ENCODE results near the gene ABTB1.

The ABTB1 gene

DNA sequence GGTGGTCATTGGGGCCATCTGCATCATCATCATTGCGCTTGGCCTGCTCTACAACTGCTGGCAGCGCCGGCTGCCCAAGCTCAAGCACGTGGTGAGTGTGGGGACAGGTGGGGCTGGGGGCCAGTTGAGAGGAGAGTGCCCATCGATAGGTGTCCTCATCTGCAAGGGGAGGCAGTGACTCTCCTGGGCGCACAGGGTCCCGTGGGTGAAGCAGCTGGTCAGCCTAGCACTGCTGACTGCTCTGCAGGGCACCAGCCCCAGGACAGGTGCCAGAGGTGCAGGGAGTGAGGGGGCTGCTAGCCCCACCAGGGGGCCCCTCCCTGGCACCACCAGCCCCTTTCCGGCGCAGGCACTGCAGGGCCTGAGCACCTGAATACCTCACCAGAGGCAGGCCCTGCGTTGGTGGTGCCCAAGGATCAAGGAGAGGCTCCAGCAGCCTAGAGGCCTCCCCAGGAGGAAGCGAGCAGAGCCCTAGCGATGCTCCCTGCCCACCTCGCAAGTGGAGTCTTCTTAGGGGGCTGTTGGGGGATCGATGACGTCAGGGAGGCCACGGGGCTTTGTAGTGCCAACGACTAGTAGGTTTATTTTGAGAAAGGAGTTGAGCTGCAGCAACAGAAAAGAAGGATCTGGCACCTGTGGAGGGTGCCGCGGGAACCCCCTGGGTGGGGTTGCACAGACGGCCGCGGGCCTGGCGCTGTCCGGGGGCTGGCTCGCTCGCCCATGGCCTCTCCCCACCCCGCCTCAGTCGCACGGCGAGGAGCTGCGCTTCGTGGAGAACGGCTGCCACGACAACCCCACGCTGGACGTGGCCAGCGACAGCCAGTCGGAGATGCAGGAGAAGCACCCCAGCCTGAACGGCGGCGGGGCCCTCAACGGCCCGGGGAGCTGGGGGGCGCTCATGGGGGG is 976 bp upstream of the ABTB1 start:
- H3K9ac ChIP-seq (ENCODE audit: low read depth, low read length, poor library complexity, severe bottlenecking): peak overlapping the region; percentile 99
- TF ChIP-seq EZH2phosphoT487 (IDR thresholded peaks at IDR 0.05; ENCODE audit: borderline replicate concordance): no peak
- TF ChIP-seq, protein P1, sequence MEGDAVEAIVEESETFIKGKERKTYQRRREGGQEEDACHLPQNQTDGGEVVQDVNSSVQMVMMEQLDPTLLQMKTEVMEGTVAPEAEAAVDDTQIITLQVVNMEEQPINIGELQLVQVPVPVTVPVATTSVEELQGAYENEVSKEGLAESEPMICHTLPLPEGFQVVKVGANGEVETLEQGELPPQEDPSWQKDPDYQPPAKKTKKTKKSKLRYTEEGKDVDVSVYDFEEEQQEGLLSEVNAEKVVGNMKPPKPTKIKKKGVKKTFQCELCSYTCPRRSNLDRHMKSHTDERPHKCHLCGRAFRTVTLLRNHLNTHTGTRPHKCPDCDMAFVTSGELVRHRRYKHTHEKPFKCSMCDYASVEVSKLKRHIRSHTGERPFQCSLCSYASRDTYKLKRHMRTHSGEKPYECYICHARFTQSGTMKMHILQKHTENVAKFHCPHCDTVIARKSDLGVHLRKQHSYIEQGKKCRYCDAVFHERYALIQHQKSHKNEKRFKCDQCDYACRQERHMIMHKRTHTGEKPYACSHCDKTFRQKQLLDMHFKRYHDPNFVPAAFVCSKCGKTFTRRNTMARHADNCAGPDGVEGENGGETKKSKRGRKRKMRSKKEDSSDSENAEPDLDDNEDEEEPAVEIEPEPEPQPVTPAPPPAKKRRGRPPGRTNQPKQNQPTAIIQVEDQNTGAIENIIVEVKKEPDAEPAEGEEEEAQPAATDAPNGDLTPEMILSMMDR (conservative IDR thresholded peaks at IDR 0.05; ENCODE audit: low read length): no peak
- H3K4me3 ChIP-seq (ENCODE audit: low read length, poor library complexity, severe bottlenecking): peak overlapping the region; percentile 90
- H3K9me3 ChIP-seq (ENCODE audit: insufficient read depth, low read depth, low read length): no peaks in the 10 kb centered on the region
- no peaks in the 10 kb centered on the region for H3F3A ChIP-seq (ENCODE audit: low read depth)
- H3K4me1 ChIP-seq (ENCODE audit: insufficient read depth, low read length, poor library complexity, severe bottlenecking): peaks cover 13% of the 10 kb centered on the region
- H3K79me2 ChIP-seq (ENCODE audit: insufficient read depth, low read length): peaks cover 21% of the 10 kb centered on the region
- H2AFZ ChIP-seq (ENCODE audit: low read length): peak overlapping the region; percentile 88
- peak overlapping the region; percentile 78 for H3K4me2 ChIP-seq (ENCODE audit: low read depth, low read length, poor library complexity, severe bottlenecking)
- H4K20me1 ChIP-seq (ENCODE audit: insufficient read depth, low read length, poor library complexity, severe bottlenecking): no peaks in the 10 kb centered on the region
- no peaks in the 10 kb centered on the region for H3K9me2 ChIP-seq (replicated peaks; ENCODE audit: low read depth, low read length)
- H3K36me3 ChIP-seq (ENCODE audit: insufficient read depth, low read length): no peaks in the 10 kb centered on the region
- no peaks in the 10 kb centered on the region for H3K27me3 ChIP-seq (ENCODE audit: insufficient read depth, low read length, poor library complexity, severe bottlenecking)

DNA sequence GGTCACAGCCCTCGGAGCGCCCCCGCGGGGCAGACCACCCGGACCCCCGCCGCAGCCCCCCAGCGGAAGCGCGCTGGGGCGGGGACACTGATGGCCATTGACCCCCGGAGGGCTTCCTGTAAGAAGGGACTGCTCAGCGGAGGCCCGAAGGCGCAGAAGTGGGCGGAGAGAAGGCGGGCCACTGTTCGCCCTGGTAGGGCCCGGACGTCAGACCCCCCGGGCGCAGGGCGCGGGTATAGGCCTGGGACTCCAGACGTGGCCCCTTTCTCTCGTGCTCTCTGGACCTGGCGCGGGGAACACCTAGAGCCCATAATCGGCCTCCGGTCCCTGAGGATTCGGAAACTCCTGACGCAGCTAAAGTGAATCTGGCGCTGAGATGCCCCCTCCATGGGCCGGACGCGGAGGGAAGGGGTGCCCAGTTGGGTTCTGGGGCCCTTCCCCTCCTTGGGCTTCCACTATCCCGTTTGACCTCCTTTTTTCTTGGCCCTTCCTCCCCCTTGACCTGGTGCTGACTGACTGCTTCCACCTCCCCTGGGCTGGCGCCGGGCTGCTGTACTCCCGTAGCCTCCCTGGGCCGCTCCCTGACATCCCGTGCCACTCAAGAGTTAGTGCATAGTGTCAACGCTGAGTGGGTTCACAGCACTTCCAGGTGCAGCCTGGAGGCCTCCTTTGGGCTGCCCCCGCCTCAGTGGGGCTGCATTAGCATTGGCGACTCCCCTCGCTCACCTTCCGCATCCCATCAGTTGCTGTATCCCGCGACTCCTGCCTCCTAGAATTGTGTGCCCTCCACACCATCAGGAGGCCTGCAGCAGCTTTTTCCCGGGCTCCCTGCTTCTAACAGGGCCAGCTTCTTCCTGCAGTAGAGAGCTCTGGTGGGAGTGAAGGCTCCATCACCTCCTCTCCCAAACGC is 694 bp downstream of the ABTB1 start:
- Histone ChIP-seq H2AFZ (ENCODE audit: low read length) (peak overlapping the region; percentile 88; the same call in 1 of the 2 replicates), H3K79me2 (ENCODE audit: insufficient read depth, low read length) (peaks cover 21% of the 10 kb centered on the region), H3K27me3 (ENCODE audit: insufficient read depth, low read length, poor library complexity, severe bottlenecking) (no peaks in the 10 kb centered on the region), H3K9me3 (ENCODE audit: insufficient read depth, low read depth, low read length) (no peaks in the 10 kb centered on the region), H3K4me2 (ENCODE audit: low read depth, low read length, poor library complexity, severe bottlenecking) (peak overlapping the region; percentile 77), H3K9me2 (replicated peaks; ENCODE audit: low read depth, low read length) (no peaks in the 10 kb centered on the region), H3K36me3 (ENCODE audit: insufficient read depth, low read length) (no peaks in the 10 kb centered on the region), H3F3A (ENCODE audit: low read depth) (no peaks in the 10 kb centered on the region), H4K20me1 (ENCODE audit: insufficient read depth, low read length, poor library complexity, severe bottlenecking) (no peaks in the 10 kb centered on the region), H3K9ac (ENCODE audit: low read depth, low read length, poor library complexity, severe bottlenecking) (peak overlapping the region; percentile 65), H3K4me3 (ENCODE audit: low read length, poor library complexity, severe bottlenecking) (peak overlapping the region; percentile 96), H3K4me1 (ENCODE audit: insufficient read depth, low read length, poor library complexity, severe bottlenecking) (peaks cover 13% of the 10 kb centered on the region)
- TF ChIP-seq, protein P1 (conservative IDR thresholded peaks at IDR 0.05; ENCODE audit: low read length): no peak
- no peak for TF ChIP-seq EZH2phosphoT487 (IDR thresholded peaks at IDR 0.05; ENCODE audit: borderline replicate concordance)

DNA sequence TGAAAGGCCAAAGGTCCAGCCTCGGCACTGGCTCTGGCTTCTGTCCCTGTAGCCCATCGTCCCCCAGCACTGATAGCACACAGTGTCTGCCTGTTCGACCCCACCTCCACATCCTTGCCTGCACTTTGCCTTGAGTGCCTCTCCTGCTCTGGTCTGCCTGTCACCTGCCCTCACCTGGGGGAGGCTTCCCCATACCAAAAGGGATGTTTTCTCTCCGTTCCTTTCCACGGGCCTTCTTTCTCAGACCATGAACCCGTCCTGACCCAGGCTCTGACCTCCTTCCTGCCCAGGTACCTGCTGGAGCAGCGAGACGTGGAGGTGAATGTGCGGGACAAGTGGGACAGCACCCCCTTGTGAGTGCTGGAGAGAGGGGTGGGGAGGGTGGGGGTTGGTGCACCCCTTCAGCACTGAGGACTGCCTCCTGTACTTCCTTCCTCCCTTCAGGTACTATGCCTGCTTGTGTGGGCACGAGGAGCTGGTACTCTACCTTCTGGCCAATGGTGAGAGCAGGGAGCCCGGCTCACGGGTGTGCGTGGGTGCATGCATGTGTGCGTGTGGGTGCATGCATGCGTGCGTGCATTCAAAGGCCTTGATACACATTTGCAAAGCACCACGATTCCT is 1.5 kb downstream of the ABTB1 start:
- Histone ChIP-seq H3K4me3 (ENCODE audit: low read length, poor library complexity, severe bottlenecking) (peak overlapping the region; percentile 96), H3K4me2 (ENCODE audit: low read depth, low read length, poor library complexity, severe bottlenecking) (peak overlapping the region; percentile 77), H3K27me3 (ENCODE audit: insufficient read depth, low read length, poor library complexity, severe bottlenecking) (no peaks in the 10 kb centered on the region), H3F3A (ENCODE audit: low read depth) (no peaks in the 10 kb centered on the region), H3K36me3 (ENCODE audit: insufficient read depth, low read length) (no peaks in the 10 kb centered on the region), H3K9ac (ENCODE audit: low read depth, low read length, poor library complexity, severe bottlenecking) (no peak overlapping the region), H3K4me1 (ENCODE audit: insufficient read depth, low read length, poor library complexity, severe bottlenecking) (peaks cover 13% of the 10 kb centered on the region), H2AFZ (ENCODE audit: low read length) (no peak overlapping the region), H3K9me3 (ENCODE audit: insufficient read depth, low read depth, low read length) (no peaks in the 10 kb centered on the region), H3K79me2 (ENCODE audit: insufficient read depth, low read length) (peaks cover 21% of the 10 kb centered on the region), H4K20me1 (ENCODE audit: insufficient read depth, low read length, poor library complexity, severe bottlenecking) (no peaks in the 10 kb centered on the region), H3K9me2 (replicated peaks; ENCODE audit: low read depth, low read length) (no peaks in the 10 kb centered on the region)
- TF ChIP-seq EZH2phosphoT487 (IDR thresholded peaks at IDR 0.05; ENCODE audit: borderline replicate concordance): no peak
- TF ChIP-seq, protein P1 (conservative IDR thresholded peaks at IDR 0.05; ENCODE audit: low read length): no peak
